HEK293 (cell line): Measurements from ENCODE around the gene FAM13B.

Source experiments
- HOXA7 ChIP-seq: sonication (generic); formaldehyde crosslinking; IDR thresholded peaks from 2 replicates; pipeline ENCODE4 v1.8.1; 2022; ENCODE audit warnings: missing genetic modification reagents, borderline replicate concordance
- IKZF3 ChIP-seq: fragments of 450-650 bp; IDR thresholded peaks from 2 replicates; pipeline ENCODE4 v1.5.0; 2018; ENCODE audit warnings: missing biosample characterization, mild to moderate bottlenecking, missing genetic modification characterization, moderate library complexity
- KLF1 ChIP-seq: fragments of 450-650 bp; formaldehyde crosslinking; IDR thresholded peaks from 2 replicates; pipeline ENCODE4 v1.5.1; 2016; ENCODE audit warnings: missing biosample characterization, missing genetic modification characterization
- KLF7 ChIP-seq: fragments of 450-650 bp; formaldehyde crosslinking; IDR thresholded peaks from 2 replicates; pipeline ENCODE4 v1.5.1; 2016; ENCODE audit warnings: missing biosample characterization, missing genetic modification characterization, borderline replicate concordance
- MYNN ChIP-seq: fragments of 450-650 bp; formaldehyde crosslinking; IDR thresholded peaks from 2 replicates; pipeline ENCODE4 v1.5.1; 2016; ENCODE audit warnings: missing biosample characterization, missing genetic modification characterization, borderline replicate concordance
- TCF7L2 ChIP-seq: IDR thresholded peaks from 2 replicates; pipeline ENCODE4 v1.6.1; 2011; ENCODE audit warnings: low read depth, mild to moderate bottlenecking, inconsistent platforms, low read length, moderate library complexity, borderline replicate concordance
- ZNF138 ChIP-seq: fragments of 450-650 bp; formaldehyde crosslinking; IDR thresholded peaks from 2 replicates; pipeline ENCODE4 v1.5.1; 2016; ENCODE audit warnings: missing biosample characterization, missing genetic modification characterization, borderline replicate concordance
- ZNF184 ChIP-seq: fragments of 450-650 bp; IDR thresholded peaks from 2 replicates; pipeline ENCODE4 v1.5.1; 2018; ENCODE audit warnings: missing biosample characterization, mild to moderate bottlenecking, missing genetic modification characterization
- ZNF311 ChIP-seq: fragments of 450-650 bp; formaldehyde crosslinking; IDR thresholded peaks from 2 replicates; pipeline ENCODE4 v1.5.1; 2017; ENCODE audit warnings: missing biosample characterization, missing genetic modification characterization, borderline replicate concordance
- ZNF391 ChIP-seq: fragments of 450-650 bp; formaldehyde crosslinking; IDR thresholded peaks from 2 replicates; pipeline ENCODE4 v1.5.1; 2016; ENCODE audit warnings: low read depth, missing biosample characterization, missing genetic modification characterization, borderline replicate concordance
- ZNF416 ChIP-seq: fragments of 450-650 bp; formaldehyde crosslinking; IDR thresholded peaks from 2 replicates; pipeline ENCODE4 v1.5.1; 2016; ENCODE audit warnings: missing biosample characterization, missing genetic modification characterization
- ZNF514 ChIP-seq: fragments of 450-650 bp; formaldehyde crosslinking; IDR thresholded peaks from 2 replicates; pipeline ENCODE4 v1.5.1; 2016; ENCODE audit warnings: missing biosample characterization, missing genetic modification characterization
- ZNF555 ChIP-seq: fragments of 450-650 bp; formaldehyde crosslinking; conservative IDR thresholded peaks from 2 replicates; pipeline ENCODE4 v1.5.1; 2017; ENCODE audit warnings: missing biosample characterization, mild to moderate bottlenecking, missing genetic modification characterization, inconsistent platforms
- ZNF626 ChIP-seq: fragments of 450-650 bp; sonication (Bioruptor Pico); formaldehyde crosslinking; IDR thresholded peaks from 2 replicates; pipeline ENCODE4 v1.5.1; 2018; ENCODE audit warnings: missing biosample characterization, missing genetic modification characterization, inconsistent platforms
- ZNF785 ChIP-seq: fragments of 450-650 bp; formaldehyde crosslinking; IDR thresholded peaks from 2 replicates; pipeline ENCODE4 v1.5.1; 2016; ENCODE audit warnings: missing biosample characterization, missing genetic modification characterization
- TF ChIP-seq, protein P1 (sequence below): fragments of 450-650 bp; formaldehyde crosslinking; IDR thresholded peaks from 2 replicates; pipeline ENCODE4 v1.5.1; 2016; ENCODE audit warnings: missing biosample characterization, missing genetic modification characterization
- TF ChIP-seq, protein P2 (sequence below): sonication (generic); formaldehyde crosslinking; IDR thresholded peaks from 2 replicates; pipeline ENCODE4 v1.8.1; 2022; ENCODE audit warnings: mild to moderate bottlenecking, moderate library complexity, missing genetic modification reagents
- TF ChIP-seq, protein P3 (sequence below): fragments of 450-650 bp; IDR thresholded peaks from 2 replicates; pipeline ENCODE4 v1.5.1; 2018; ENCODE audit warnings: missing biosample characterization, missing genetic modification characterization
- TF ChIP-seq, protein P4 (sequence below): fragments of 450-650 bp; formaldehyde crosslinking; IDR thresholded peaks from 2 replicates; pipeline ENCODE4 v1.5.1; 2016; ENCODE audit warnings: missing biosample characterization, missing genetic modification characterization
- TF ChIP-seq, protein P5 (sequence below): fragments of 450-650 bp; formaldehyde crosslinking; IDR thresholded peaks from 2 replicates; pipeline ENCODE4 v1.5.1; 2016; ENCODE audit warnings: missing biosample characterization, missing genetic modification characterization
- TF ChIP-seq, protein P6 (sequence below): fragments of 450-650 bp; formaldehyde crosslinking; IDR thresholded peaks from 2 replicates; pipeline ENCODE4 v1.5.1; 2016; ENCODE audit warnings: missing biosample characterization, missing genetic modification characterization
- TF ChIP-seq, protein P7 (sequence below): fragments of 450-650 bp; formaldehyde crosslinking; IDR thresholded peaks from 2 replicates; pipeline ENCODE4 v1.5.0; 2017; ENCODE audit warnings: missing biosample characterization, missing genetic modification characterization, borderline replicate concordance
- TF ChIP-seq, protein P8 (sequence below): fragments of 450-650 bp; formaldehyde crosslinking; IDR thresholded peaks from 2 replicates; pipeline ENCODE4 v1.5.1; 2016; ENCODE audit warnings: missing biosample characterization, missing genetic modification characterization

The FAM13B gene

DNA sequence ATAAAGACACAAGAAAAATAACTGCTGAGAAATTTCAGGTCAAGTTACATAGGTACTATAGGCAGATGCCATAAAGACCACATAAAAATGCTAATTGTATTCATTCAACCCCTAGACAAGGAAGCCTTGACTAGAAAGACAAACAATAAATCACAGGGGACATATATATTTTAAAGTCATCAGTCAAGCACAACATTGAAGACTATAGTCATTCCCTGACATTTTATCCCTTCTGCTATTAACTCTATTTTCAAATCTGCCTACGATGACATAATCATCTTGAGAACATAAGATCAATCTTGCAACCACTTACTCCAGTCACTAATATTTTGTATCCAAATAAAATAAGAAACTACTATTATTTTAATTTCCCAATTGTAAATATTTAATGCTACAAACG is 38.3 kb downstream of the FAM13B start (continued):
- TF ChIP-seq, protein P1, sequence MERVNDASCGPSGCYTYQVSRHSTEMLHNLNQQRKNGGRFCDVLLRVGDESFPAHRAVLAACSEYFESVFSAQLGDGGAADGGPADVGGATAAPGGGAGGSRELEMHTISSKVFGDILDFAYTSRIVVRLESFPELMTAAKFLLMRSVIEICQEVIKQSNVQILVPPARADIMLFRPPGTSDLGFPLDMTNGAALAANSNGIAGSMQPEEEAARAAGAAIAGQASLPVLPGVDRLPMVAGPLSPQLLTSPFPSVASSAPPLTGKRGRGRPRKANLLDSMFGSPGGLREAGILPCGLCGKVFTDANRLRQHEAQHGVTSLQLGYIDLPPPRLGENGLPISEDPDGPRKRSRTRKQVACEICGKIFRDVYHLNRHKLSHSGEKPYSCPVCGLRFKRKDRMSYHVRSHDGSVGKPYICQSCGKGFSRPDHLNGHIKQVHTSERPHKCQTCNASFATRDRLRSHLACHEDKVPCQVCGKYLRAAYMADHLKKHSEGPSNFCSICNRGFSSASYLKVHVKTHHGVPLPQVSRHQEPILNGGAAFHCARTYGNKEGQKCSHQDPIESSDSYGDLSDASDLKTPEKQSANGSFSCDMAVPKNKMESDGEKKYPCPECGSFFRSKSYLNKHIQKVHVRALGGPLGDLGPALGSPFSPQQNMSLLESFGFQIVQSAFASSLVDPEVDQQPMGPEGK: no peak
- TF ChIP-seq ZNF184 (no peak), ZNF514 (tag by site-specific recombination) (no peak), ZNF416 (tag by site-specific recombination) (no peak), IKZF3 (tag by site-specific recombination) (0 out of 2 replicates have a peak, but pooled peaks have one; percentile 10), ZNF138 (tag by site-specific recombination) (no peak), KLF7 (tag by site-specific recombination) (no peak), TCF7L2 (no peak), ZNF311 (tag by site-specific recombination) (no peak), ZNF391 (tag by site-specific recombination) (no peak), MYNN (tag by site-specific recombination) (no peak), HOXA7 (no peak), ZNF785 (no peak), ZNF555 (no peak), ZNF626 (tag by site-specific recombination) (no peak), KLF1 (tag by site-specific recombination) (no peak)
- TF ChIP-seq, protein P2, sequence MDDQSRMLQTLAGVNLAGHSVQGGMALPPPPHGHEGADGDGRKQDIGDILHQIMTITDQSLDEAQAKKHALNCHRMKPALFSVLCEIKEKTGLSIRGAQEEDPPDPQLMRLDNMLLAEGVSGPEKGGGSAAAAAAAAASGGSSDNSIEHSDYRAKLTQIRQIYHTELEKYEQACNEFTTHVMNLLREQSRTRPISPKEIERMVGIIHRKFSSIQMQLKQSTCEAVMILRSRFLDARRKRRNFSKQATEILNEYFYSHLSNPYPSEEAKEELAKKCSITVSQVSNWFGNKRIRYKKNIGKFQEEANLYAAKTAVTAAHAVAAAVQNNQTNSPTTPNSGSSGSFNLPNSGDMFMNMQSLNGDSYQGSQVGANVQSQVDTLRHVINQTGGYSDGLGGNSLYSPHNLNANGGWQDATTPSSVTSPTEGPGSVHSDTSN (CRISPR knock-in tag): no peak
- TF ChIP-seq, protein P3, sequence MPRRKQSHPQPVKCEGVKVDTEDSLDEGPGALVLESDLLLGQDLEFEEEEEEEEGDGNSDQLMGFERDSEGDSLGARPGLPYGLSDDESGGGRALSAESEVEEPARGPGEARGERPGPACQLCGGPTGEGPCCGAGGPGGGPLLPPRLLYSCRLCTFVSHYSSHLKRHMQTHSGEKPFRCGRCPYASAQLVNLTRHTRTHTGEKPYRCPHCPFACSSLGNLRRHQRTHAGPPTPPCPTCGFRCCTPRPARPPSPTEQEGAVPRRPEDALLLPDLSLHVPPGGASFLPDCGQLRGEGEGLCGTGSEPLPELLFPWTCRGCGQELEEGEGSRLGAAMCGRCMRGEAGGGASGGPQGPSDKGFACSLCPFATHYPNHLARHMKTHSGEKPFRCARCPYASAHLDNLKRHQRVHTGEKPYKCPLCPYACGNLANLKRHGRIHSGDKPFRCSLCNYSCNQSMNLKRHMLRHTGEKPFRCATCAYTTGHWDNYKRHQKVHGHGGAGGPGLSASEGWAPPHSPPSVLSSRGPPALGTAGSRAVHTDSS: no peak
- TF ChIP-seq, protein P4, sequence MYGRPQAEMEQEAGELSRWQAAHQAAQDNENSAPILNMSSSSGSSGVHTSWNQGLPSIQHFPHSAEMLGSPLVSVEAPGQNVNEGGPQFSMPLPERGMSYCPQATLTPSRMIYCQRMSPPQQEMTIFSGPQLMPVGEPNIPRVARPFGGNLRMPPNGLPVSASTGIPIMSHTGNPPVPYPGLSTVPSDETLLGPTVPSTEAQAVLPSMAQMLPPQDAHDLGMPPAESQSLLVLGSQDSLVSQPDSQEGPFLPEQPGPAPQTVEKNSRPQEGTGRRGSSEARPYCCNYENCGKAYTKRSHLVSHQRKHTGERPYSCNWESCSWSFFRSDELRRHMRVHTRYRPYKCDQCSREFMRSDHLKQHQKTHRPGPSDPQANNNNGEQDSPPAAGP: no peak
- TF ChIP-seq, protein P5, sequence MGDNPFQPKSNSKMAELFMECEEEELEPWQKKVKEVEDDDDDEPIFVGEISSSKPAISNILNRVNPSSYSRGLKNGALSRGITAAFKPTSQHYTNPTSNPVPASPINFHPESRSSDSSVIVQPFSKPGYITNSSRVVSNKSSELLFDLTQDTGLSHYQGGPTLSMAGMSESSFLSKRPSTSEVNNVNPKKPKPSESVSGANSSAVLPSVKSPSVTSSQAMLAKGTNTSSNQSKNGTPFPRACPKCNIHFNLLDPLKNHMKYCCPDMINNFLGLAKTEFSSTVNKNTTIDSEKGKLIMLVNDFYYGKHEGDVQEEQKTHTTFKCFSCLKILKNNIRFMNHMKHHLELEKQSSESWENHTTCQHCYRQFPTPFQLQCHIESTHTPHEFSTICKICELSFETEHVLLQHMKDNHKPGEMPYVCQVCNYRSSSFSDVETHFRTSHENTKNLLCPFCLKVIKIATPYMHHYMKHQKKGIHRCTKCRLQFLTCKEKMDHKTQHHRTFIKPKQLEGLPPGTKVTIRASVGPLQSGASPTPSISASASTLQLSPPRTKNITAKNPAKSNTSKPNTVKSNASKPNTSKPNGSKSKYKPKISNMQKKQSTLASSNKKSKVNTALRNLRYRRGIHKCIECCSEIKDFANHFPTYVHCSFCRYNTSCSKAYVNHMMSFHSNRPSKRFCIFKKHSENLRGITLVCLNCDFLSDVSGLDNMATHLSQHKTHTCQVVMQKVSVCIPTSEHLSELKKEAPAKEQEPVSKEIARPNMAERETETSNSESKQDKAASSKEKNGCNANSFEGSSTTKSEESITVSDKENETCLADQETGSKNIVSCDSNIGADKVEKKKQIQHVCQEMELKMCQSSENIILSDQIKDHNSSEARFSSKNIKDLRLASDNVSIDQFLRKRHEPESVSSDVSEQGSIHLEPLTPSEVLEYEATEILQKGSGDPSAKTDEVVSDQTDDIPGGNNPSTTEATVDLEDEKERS (tag by site-specific recombination): no peak
- TF ChIP-seq, protein P6, sequence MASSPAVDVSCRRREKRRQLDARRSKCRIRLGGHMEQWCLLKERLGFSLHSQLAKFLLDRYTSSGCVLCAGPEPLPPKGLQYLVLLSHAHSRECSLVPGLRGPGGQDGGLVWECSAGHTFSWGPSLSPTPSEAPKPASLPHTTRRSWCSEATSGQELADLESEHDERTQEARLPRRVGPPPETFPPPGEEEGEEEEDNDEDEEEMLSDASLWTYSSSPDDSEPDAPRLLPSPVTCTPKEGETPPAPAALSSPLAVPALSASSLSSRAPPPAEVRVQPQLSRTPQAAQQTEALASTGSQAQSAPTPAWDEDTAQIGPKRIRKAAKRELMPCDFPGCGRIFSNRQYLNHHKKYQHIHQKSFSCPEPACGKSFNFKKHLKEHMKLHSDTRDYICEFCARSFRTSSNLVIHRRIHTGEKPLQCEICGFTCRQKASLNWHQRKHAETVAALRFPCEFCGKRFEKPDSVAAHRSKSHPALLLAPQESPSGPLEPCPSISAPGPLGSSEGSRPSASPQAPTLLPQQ (tag by site-specific recombination): no peak
- TF ChIP-seq, protein P7, sequence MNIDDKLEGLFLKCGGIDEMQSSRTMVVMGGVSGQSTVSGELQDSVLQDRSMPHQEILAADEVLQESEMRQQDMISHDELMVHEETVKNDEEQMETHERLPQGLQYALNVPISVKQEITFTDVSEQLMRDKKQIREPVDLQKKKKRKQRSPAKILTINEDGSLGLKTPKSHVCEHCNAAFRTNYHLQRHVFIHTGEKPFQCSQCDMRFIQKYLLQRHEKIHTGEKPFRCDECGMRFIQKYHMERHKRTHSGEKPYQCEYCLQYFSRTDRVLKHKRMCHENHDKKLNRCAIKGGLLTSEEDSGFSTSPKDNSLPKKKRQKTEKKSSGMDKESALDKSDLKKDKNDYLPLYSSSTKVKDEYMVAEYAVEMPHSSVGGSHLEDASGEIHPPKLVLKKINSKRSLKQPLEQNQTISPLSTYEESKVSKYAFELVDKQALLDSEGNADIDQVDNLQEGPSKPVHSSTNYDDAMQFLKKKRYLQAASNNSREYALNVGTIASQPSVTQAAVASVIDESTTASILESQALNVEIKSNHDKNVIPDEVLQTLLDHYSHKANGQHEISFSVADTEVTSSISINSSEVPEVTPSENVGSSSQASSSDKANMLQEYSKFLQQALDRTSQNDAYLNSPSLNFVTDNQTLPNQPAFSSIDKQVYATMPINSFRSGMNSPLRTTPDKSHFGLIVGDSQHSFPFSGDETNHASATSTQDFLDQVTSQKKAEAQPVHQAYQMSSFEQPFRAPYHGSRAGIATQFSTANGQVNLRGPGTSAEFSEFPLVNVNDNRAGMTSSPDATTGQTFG (tag by site-specific recombination): no peak
- TF ChIP-seq, protein P8, sequence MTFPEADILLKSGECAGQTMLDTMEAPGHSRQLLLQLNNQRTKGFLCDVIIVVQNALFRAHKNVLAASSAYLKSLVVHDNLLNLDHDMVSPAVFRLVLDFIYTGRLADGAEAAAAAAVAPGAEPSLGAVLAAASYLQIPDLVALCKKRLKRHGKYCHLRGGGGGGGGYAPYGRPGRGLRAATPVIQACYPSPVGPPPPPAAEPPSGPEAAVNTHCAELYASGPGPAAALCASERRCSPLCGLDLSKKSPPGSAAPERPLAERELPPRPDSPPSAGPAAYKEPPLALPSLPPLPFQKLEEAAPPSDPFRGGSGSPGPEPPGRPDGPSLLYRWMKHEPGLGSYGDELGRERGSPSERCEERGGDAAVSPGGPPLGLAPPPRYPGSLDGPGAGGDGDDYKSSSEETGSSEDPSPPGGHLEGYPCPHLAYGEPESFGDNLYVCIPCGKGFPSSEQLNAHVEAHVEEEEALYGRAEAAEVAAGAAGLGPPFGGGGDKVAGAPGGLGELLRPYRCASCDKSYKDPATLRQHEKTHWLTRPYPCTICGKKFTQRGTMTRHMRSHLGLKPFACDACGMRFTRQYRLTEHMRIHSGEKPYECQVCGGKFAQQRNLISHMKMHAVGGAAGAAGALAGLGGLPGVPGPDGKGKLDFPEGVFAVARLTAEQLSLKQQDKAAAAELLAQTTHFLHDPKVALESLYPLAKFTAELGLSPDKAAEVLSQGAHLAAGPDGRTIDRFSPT: no peak
